ENCODE data around the gene MAP3K19.

DNA sequence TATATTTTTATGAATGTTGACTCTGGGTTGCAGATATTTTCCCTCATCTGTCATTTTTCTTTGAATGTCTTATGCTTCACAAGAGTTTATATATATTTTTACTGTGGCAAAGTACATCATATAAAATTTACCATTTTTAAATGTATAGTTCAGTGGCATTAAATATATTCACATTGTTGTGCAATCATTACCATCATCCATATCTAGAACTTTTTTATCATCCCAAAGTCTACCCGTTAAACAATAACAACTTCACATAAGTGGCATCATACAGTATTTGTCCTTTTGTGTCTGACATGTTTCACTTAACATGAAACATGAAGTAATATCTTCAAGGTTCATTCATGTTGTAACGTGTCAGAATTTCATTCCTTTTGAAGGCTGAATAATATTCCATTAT, 29.3 kb upstream of the MAP3K19 start:
- TF ChIP-seq, protein P1, sequence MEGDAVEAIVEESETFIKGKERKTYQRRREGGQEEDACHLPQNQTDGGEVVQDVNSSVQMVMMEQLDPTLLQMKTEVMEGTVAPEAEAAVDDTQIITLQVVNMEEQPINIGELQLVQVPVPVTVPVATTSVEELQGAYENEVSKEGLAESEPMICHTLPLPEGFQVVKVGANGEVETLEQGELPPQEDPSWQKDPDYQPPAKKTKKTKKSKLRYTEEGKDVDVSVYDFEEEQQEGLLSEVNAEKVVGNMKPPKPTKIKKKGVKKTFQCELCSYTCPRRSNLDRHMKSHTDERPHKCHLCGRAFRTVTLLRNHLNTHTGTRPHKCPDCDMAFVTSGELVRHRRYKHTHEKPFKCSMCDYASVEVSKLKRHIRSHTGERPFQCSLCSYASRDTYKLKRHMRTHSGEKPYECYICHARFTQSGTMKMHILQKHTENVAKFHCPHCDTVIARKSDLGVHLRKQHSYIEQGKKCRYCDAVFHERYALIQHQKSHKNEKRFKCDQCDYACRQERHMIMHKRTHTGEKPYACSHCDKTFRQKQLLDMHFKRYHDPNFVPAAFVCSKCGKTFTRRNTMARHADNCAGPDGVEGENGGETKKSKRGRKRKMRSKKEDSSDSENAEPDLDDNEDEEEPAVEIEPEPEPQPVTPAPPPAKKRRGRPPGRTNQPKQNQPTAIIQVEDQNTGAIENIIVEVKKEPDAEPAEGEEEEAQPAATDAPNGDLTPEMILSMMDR (optimal IDR thresholded peaks at IDR 0.05 in 1 of 3, IDR thresholded peaks at IDR 0.05 in 1 of 3, conservative IDR thresholded peaks at IDR 0.05 in 1 of 3; ENCODE audit: extremely low read depth in 1 of 3, insufficient read depth in 2 of 3, low read length in 3 of 3): no peak
- TF ChIP-seq EZH2 (IDR thresholded peaks at IDR 0.05; ENCODE audit: low read length): no peak
